Measurements from ENCODE around the gene DTNA.

The DTNA gene

DNA sequence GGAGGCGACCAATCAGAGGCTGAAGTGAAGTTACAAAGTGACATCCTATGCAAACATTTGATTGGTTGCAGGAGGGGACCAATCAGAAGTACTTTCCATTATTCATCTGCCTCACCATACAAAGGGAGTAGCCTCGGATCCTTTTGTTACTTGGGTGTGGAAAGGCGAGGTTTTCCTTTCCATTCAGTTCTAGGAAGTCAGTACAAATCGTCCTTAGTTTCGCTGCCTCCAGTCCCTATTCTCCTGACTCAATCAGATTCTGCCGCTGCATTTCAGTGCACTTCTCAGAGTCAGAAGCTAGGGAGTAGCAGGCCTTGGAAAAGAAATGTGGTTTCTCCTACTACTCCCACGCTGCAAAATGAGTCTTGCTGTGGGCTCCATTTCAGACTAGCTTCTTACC lies 149.4 kb downstream of the DTNA start:
- no peak for DNase-seq (ENCODE audit: low spot score)

DNA sequence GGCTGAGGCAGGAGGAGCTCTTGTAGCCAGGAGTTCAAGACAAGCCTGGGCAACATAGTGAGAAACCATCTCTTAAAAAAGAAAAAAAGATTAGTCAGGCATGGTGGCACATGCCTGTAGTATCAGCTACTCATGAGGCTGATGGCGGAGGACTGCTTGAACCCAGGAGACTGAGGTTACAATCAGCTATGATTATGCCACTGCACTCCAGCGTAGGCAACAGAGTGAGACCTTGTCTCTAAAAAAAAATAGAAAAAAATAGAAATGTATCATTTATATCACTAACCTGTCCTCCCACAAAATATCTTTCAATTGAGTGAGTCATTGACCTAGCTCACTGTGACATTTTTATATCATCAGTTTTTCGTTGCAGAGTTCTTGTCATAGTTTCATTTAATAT lies 152.5 kb downstream of the DTNA start:
- DNase-seq (ENCODE audit: low spot score) = no peak

DNA sequence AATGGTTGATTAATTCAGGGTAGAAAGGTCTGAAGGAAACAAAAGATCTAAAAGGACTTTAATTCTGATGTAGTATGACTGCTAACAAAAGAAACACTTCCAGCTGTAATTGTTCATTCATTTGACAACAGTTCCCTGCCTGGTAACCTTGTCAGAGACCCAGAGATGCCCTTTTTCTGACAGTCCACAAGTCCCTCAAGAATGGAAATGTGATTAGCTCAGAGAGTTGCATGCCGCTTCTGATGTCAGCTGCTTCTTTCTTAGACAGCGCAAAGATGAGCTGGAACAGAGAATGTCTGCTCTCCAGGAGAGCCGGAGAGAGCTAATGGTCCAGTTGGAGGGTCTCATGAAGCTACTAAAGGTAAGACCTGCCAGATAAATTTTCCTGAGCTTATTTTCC lies 153.6 kb downstream of the DTNA start:
- no peak for DNase-seq (ENCODE audit: low spot score)

DNA sequence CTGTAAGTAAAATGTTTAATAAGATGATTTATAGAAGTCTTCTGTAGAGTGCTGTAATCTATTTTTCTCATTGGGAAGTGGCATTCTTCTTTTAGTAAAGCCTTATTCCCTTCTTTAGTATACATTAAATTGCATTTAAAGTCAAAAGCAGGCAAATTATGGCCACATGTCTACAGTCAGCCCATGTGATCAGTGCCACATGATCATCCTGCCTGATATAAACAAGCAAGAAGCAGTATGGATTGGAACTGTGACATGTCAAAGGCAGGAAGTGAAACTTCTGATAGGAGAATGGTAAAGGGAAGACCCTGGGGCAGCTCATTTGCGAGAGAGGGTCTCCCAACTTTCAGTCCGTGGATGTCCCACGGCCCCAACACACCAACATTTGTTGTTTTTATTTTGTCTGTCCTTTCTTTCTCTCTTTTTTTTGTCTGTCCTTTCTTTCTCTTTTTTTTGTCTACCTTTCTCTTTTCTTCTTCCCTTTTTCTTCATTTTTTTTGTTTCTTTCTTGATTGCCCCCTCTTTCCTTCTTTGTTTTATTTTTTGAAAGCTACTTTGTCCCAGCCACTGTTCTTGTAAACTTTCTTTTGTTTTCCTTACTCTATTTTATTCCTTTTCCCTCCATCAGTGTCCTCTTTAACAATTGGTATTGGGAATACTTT lies 154.9 kb downstream of the DTNA start:
- DNase-seq (ENCODE audit: low spot score) = no peak

DNA sequence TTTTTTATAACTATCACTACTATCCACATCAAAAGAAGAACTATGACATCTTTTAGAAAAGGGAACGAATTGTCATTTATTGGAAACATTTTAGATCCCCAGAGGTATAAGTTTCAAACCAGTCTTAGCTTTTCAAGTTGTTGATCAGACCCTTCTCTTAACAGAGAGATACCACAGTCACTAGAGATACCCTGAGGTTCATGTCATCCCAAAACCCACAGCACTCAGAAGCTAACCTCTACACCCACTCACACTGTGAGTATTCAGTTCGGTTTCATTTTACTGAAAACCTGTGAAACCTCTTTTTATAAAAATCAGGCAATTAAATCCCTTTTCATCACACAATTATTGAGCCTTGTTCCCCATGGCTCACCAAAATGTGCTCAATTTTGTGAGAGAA lies 156.2 kb downstream of the DTNA start:
- no peak for DNase-seq (ENCODE audit: low spot score)

DNA sequence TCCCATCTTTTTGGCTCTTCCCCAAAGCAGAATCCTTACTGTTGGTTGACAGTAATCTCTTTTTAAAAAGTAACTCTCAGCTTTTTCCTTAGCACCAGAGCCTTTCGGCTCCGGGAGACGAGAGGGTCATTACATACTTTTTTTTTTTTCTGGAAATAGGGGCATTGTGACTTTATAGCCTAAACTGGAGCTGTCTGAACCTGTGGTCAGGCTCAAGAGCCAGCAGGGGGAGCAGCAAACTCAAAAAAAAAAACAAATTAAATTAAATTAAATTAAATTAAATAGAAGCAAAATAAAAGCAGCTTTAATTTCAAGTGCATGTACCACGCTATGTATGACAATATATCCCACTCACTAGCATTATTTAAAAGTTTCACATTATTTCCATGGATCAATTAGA lies 156.6 kb downstream of the DTNA start:
- no peak for DNase-seq (ENCODE audit: low spot score)

DNA sequence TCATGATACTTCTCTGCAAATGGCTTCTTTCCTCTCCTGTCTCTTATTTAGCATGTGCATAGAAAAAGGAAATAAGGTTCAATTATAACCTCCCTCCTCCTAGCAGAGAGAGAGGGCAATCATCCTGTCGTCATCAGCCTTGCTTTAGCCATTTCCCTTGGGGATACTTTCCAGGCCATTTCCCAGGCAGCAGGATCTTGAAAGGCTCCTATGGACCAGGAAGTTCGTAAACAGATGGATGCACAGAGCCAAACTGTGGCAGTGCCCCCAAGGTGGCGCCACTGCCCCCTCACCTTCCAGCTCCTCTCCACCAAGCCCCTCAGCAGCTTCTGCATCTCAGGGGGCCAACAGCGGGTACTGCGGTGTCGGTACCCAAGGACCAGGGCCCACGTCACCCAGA lies 157.4 kb downstream of the DTNA start:
- DNase-seq (ENCODE audit: low spot score) = no peak

DNA sequence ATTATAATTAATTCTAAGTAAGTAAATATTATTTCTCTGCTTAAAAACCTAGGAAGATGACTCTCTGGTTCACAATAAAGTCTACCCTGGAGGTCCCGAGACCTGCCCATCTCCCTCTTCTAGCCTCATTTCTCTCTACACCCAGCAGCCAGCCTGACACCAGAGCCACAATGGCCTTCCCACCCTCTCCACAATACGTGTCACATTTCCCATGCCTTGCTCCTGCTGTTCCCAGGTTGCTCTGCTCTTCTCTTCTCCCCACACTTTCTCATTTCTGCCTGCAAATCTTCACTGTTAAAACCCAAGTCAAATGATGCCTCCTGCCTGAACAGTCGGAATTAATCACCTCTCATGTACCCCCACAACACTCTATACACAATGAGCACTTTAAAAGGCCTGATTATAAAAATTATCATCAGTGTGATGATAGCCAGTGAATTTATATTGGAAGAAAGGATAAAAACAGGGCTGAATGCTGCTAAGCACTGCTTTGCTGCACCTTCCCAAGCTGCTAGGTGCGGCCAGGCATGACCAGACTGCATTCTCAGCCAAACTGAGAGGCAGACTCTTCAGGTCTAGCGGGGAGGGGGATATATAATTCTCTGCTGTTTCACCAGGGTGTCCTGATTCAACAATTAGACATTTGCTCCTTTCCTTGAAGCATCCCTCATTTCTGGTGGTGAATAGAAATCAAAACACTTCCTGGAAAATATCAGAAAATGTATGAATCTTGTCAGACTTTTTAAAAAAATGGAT lies 160.6 kb downstream of the DTNA start:
- DNase-seq (ENCODE audit: low spot score) = no peak

DNA sequence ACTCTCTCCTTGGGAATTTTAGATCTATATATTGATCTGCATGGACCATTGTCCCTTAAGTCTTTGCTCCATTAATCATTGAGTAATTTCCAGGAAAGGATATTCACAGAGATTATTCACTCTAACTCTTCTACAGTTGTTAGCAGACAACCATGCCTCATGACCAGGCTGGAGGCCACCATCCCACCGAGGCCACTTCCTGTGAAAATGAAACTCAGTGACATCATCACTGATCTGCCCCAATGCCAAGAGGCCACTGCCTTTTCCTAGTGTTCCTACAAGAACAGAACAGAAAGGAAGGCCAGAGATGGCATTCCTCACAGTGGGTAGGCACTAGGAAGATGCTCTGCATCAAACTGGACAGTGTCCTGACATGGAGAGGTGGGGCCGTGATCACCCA lies 161.3 kb downstream of the DTNA start:
- DNase-seq (ENCODE audit: low spot score) = no peak

DNA sequence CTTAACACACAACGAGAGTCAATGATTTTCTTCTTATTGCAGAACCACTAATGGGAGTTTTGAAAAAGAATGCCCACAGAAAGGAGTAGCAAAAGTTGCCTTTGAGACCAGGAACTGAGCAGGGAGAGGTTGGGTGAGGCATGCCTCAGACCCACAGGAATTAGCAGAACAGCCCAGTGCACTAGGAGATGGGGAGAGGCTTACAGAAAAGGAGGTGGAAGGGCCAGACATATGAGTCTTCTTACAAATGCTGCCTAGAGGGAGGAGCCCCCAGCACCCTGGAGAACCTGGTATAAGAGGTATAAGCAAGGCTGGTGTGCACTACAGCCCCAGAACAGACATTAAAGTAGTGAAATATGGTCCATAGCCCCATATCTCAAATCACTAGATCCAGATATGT lies 162.0 kb downstream of the DTNA start:
- DNase-seq (ENCODE audit: low spot score) = no peak

DNA sequence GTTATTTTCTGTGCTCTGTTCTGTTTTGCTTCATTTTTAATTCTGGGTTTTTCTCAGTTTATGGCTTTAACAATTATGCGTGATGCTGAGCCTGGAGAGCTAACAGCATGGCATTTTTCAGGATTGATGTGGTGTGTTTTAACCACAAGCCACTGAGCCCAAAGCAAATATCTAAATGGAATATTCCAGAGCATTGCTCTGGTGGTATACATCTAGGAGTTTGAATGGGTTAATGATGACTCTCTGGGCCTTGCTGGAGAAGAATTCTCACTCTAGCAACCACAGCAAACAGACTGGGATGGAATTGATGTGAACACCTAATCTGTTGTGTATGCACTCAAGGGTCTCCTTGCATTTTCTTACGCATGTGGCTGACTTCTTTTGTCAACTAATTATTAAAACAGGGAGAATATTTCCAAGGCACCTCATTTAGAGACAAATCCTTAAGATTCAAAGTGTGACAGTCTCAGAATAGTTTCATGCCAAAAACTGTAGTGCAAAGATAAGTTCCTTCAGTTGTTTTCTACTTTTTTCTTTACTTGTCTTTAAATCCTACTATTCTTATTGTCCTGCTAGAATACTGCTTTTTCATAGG lies 164.0 kb downstream of the DTNA start:
- no peak for DNase-seq (ENCODE audit: low spot score)

DNA sequence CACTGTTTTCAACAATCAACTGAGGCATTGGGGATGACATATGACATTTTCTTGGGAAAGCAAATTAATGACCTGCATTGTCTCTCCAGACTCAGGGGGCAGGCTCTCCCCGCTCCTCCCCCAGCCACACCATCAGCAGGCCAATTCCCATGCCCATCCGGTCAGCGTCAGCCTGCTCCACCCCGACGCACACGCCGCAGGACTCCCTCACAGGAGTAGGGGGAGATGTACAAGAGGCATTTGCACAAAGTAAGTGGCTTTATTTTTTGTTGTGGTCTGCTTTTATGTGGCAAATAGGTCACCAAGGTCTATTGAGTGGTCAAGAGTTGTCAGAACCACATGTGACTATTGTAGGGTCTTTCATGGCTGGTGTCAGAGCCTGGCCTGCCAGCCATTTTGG lies 165.1 kb downstream of the DTNA start:
- no peak for DNase-seq (ENCODE audit: low spot score)

DNA sequence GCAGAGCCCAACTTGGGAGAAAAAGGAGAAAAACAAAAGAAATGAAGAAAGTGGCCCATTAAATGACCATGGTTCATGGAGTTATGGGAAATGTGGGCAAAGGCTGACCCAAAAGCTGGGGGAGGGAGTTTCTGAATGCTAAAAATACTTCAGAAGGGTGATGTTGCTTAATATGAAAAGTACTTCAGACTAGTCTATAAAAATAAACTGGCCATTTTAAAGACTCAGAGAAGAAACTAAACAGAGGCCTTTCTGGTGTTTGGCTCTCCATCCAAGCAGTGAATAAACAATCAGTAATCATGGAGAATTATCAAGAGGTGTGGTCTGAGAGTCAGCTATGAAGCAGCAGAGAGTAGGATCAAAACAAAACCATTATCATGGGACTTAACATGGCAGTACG lies 170.3 kb downstream of the DTNA start:
- no peak for DNase-seq (ENCODE audit: low spot score)

DNA sequence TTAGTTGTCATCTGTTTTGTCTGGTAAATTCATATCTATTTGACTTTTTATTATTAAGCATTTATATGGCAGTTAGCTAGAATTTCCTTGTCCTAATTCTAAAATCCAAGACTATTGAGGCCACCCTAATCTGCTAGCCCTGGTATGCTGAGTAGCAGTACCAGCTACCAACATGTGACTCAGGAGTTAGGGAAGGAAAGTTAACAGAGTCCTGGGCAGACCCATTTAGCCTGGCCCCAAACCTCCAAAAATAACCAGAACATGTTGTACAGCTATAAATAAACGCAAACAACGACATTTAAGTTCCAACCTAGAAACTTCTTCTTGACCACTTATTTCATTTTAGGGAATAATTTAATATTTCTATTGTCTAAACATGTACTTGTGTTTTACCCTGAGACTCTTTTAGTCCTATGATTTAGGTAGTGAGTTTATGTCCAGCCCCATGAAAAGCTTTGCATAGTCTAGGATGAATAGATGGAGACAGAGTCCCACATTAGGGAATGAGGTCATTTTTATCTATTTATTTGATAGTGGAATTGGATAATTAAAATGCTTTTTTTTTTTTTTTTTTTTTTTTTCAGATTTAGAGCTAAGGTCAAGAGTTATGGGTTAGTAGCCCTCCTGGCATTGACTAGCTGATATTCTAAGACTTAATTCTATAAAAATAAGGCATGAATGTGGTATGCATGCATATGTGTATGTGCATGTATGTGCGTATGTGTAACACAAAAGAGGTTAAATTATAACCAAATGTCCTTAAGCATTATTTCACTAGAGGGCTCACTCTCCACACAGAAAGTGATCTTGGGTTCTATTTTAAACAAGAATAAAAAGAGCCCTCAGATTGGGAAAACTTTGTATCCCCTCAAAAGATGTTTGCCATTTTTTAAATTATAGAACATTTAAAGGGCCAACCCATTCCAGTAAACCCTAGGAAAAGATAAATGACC lies 171.1 kb downstream of the DTNA start:
- DNase-seq (ENCODE audit: low spot score) = no peak

DNA sequence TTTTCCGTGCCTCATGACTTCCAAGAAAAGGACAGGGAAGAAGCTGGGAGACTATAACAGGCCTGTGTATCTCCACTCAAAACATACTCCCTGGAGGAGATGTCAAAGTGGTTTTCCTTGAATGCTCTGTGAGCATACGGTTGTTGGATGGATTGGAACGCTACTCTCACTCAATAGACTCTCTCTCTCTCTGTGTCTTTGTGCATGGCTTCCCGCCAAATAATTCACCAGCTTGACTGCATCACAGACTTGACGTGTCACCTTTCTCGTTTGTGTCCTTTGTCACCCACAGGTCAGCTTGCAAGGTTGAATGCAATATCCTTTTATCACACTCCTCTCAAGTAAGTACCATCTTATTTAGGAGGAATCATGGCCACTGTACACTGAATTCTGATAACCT lies 174.3 kb downstream of the DTNA start:
- no peak for DNase-seq (ENCODE audit: low spot score)

DNA sequence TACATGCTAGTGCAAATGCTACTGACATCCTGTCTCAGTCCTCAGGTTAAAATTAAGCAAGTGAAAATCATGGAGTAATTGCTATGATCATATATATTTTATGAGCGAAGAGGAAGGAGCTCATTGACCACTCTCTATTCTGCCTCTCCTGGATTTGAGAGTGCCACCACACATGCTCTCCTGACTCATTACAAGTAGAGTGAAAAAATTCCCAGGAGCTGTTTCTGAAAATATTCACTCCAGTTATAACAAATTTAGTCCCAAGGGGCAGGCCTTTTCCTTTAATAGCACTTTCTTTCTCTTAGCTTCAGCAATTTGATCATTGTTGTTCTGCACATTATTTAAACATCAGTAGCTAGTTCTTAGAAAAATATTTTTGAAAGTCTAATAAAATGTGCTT lies 176.1 kb downstream of the DTNA start:
- no peak for DNase-seq (ENCODE audit: low spot score)

DNA sequence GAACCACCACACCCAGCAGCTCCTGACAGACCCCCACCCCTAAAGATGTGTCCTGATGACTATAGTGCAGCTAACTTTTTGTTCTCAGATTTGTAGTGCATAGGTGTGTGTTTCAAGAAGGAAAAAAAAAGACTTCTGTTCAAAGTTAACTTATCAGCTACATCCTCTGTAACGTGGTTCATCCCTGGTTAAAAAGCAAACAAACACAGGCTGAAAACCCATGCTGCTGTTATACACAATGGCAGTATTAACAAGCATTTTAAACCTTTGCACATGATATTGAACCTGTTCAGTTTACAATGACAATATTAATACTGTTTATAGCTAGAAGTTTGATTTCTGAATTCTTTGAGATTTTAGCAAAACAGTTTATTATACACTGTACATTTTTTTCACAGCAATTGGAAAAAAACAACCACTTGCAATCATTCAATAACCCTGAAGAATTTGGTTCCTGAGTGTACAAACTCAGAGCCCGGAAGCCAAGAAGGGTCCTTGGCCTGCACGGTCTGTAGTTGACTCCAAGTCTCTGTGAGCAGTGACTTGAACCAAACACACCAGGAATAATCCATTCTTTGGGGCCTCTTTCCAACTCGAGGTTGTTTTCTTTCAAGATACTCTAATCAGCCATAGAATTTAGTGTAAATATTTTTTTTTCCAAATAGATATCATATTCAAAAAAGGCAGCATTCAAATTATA lies 177.9 kb downstream of the DTNA start:
- no peak for DNase-seq (ENCODE audit: low spot score)

DNA sequence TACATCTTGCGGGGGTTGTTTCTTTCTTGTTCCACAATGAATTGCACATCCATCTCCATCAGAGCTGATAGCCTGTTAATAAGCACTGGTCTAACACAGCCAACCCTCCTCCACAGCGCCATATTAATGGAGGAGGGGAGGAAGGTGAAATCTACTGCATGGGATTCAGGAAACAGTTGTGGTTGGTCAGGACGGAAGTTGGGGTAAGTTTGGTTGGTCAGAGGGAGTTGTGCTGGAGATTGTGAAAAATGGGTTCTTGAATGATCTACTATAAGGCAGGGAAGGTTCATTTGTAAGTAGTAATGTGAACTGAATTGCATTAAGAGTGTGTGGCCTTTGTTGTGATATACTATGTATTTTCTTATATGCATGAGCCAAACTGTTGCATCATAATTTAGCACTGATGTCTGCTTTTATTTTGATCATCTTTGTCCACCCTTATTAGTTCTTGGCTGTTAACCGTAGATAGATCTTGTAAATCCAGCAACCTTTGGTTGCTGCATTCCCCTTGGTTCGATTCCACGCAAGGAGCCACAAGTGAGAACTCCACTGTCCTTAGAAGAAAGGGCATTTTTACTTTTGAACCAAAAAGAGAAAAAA lies 180.5 kb downstream of the DTNA start:
- no peak for DNase-seq (ENCODE audit: low spot score)

DNA sequence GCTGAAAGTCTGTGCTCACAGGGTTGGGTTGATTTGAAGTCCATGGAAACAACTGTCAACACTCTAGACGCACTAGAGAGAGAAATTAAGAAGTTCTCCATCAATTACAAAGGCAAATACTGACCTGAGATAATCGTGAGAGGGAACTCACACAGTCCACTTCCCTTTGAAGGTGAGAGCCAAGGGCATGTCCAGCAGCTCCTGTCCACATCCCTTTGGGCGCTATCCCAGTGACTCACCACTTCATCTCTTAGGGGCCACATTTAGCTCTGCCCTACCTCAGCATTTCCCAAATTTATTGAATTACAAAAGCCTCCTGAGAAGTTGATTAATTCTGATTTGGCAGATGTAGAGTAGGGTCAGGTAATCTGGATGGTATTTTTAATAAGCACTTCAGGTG lies 182.3 kb downstream of the DTNA start:
- DNase-seq (ENCODE audit: low spot score) = no peak

DNA sequence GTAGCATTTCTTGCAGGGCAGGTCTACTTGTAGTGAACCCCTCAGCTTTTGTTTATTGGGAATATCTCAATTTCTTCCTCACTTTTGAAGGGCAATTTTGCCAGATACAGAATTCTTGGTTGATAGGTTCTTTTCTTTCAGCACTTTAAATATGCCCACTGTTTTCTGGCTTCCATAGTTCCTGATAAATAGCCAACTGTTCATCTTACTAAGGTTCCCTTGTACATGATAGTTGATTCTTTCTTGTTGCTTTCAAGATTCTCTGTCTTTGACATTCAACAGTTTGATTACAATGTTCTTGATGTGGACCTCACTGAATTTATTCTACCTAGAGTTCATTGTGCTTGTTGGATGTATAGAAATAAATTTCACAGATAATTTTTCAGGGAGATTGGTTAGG lies 183.1 kb downstream of the DTNA start:
- DNase-seq (ENCODE audit: low spot score) = no peak

DNA sequence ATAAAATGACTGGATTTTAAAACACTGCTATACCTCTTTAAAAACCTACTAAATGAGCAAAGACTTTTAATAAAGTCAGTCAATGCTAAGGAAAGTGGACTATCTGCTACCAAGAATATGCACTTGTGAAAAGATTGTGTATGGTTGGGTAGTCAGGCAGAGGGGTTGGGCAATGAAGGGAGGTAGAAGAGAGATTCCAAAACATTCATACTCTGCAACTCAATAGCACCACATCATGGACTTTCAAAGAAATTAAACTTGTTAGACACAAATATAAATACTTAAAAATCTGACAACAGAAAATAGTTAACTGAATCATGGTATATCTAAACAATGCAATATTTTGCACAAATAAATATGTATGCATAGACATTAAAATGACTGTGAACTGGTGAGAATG lies 191.2 kb downstream of the DTNA start:
- no peak for DNase-seq (ENCODE audit: low spot score)

DNA sequence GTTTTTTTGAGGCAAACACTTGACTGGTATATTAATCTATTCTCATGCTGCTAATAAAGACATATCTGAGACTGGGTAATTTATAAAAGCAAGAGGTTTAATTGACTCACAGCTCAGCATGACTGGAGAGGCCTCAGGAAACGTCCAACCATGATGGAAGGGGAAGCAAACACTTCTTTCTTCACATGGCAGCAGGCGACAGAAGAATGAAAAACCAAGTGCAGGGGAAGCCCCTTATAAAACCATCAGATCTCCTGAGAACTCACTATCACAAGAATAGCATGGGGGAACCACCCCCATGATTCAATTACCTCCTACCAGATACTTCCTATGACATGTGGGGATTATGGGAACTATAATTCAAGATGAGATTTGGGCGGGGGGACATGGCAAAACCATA lies 194.9 kb downstream of the DTNA start:
- no peak for DNase-seq (ENCODE audit: low spot score)

Measured in LoVo (cell line).